NCI-H82 (cell line): ENCODE measurements around the gene CYB5D1.
"Not testable (repeated sequence)": the region's sequence is repeated elsewhere in the genome, so short reads cannot be mapped to it uniquely, and the experiment has no call there.

Experiments used
- DNase-seq: peaks from one replicate; lab custom pipeline; 2025; lab: John Stamatoyannopoulos, UW

The CYB5D1 gene

GRCh38 chr17:7856011-7856810 lies 1.6 kb upstream of the CYB5D1 start:
- DNase-seq: peak; percentile 78

- DNase-seq: peak; percentile 100
Observed at GRCh38 chr17:7856811-7857712, 741 bp upstream of the CYB5D1 start, which contains the start of gene NAA38. NAA38 (minus strand) TSS chr17:7857559; CDS start chr17:7857463, 96 bp downstream.

GRCh38 chr17:7858522-7858810 lies 663 bp downstream of the CYB5D1 start:
- DNase-seq: peak; percentile 82

- no peak for DNase-seq
Observed at GRCh38 chr17:7859028-7859427, 1.2 kb downstream of the CYB5D1 start.

GRCh38 chr17:7862692-7863437 lies 5.1 kb downstream of the CYB5D1 start:
- peak; percentile 88 for DNase-seq

- DNase-seq: not testable (repeated sequence)
Observed at GRCh38 chr17:7864384-7864783, 6.6 kb downstream of the CYB5D1 start.

- DNase-seq: no peak
Observed at GRCh38 chr17:7864995-7865650, 7.3 kb downstream of the CYB5D1 start.

GRCh38 chr17:7867881-7868329 lies 10.1 kb downstream of the CYB5D1 start:
- DNase-seq: no peak

- DNase-seq: no peak
Observed at GRCh38 chr17:7873051-7873450, 15.2 kb downstream of the CYB5D1 start.

- DNase-seq: no peak
Observed at GRCh38 chr17:7875804-7876370, 18.1 kb downstream of the CYB5D1 start.

GRCh38 chr17:7878234-7878633 lies 20.4 kb downstream of the CYB5D1 start:
- DNase-seq: no peak

GRCh38 chr17:7880076-7880868 lies 22.5 kb downstream of the CYB5D1 start:
- peak; percentile 59 for DNase-seq

- DNase-seq: peak; percentile 89
Observed at GRCh38 chr17:7881276-7882054, 23.7 kb downstream of the CYB5D1 start.

GRCh38 chr17:7882068-7882467 lies 24.3 kb downstream of the CYB5D1 start:
- peak; percentile 59 for DNase-seq

- DNase-seq: peak; percentile 42
Observed at GRCh38 chr17:7882629-7883028, 24.8 kb downstream of the CYB5D1 start.

- DNase-seq: peak; percentile 31
Observed at GRCh38 chr17:7883781-7884386, 26.1 kb downstream of the CYB5D1 start.

GRCh38 chr17:7884581-7885366 lies 27.0 kb downstream of the CYB5D1 start:
- peak; percentile 48 for DNase-seq
